Measurements from ENCODE around the gene ADAM12.

- TF ChIP-seq, protein P1, sequence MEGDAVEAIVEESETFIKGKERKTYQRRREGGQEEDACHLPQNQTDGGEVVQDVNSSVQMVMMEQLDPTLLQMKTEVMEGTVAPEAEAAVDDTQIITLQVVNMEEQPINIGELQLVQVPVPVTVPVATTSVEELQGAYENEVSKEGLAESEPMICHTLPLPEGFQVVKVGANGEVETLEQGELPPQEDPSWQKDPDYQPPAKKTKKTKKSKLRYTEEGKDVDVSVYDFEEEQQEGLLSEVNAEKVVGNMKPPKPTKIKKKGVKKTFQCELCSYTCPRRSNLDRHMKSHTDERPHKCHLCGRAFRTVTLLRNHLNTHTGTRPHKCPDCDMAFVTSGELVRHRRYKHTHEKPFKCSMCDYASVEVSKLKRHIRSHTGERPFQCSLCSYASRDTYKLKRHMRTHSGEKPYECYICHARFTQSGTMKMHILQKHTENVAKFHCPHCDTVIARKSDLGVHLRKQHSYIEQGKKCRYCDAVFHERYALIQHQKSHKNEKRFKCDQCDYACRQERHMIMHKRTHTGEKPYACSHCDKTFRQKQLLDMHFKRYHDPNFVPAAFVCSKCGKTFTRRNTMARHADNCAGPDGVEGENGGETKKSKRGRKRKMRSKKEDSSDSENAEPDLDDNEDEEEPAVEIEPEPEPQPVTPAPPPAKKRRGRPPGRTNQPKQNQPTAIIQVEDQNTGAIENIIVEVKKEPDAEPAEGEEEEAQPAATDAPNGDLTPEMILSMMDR (conservative IDR thresholded peaks at IDR 0.05): no peak
- no peak for TF ChIP-seq EZH2 (IDR thresholded peaks at IDR 0.05; ENCODE audit: low read depth)
Observed at GRCh38 chr10:126130271-126130710, 258.0 kb downstream of the ADAM12 start.
